Smooth muscle cell (in vitro differentiated cells): Measurements from ENCODE around the gene ICAM1. TPM values are rescaled to one million over a fixed set of nuclear protein-coding genes. Genes with fewer than 3 reads are reported as not detected.

Source experiments
- DNase-seq: peaks from one replicate; lab custom pipeline; 2025; ENCODE audit not compliant: unreplicated experiment; lab: John Stamatoyannopoulos, UW
- H2AFZ ChIP-seq: fragments of 200-600 bp; sonication (generic); 2 replicates; pipeline ENCODE4 v1.6.0; 2016; ENCODE audit warnings: antibody characterized with exemption, low read depth, mild to moderate bottlenecking
- H3F3A ChIP-seq: fragments of 200-600 bp; sonication (generic); 2 replicates; pipeline ENCODE4 v1.6.0; 2017; ENCODE audit warnings: antibody characterized with exemption, low read depth
- H3K27ac ChIP-seq: fragments of 200-600 bp; sonication (generic); 2 replicates; pipeline ENCODE4 v1.5.1; 2016; ENCODE audit warnings: low read depth, mild to moderate bottlenecking
- H3K27me3 ChIP-seq: fragments of 200-600 bp; sonication (generic); 2 replicates; pipeline ENCODE4 v1.6.1; 2016; ENCODE audit warnings: low read depth, mild to moderate bottlenecking
- H3K36me3 ChIP-seq: fragments of 200-600 bp; sonication (generic); 2 replicates; pipeline ENCODE4 v1.5.1; 2016; ENCODE audit warnings: low read depth
- H3K4me1 ChIP-seq: fragments of 200-600 bp; sonication (generic); 2 replicates; pipeline ENCODE4 v1.5.1; 2016; ENCODE audit warnings: low read depth
- H3K4me2 ChIP-seq: fragments of 200-600 bp; sonication (generic); 2 replicates; pipeline ENCODE4 v1.6.0; 2016; ENCODE audit warnings: mild to moderate bottlenecking
- H3K4me3 ChIP-seq: fragments of 200-600 bp; sonication (generic); 2 replicates; pipeline ENCODE4 v1.5.1; 2016; ENCODE audit warnings: mild to moderate bottlenecking
- H3K79me2 ChIP-seq: fragments of 200-600 bp; sonication (generic); 2 replicates; pipeline ENCODE4 v1.6.0; 2016; ENCODE audit warnings: low read depth, mild to moderate bottlenecking
- H3K9ac ChIP-seq: fragments of 200-600 bp; sonication (generic); 2 replicates; pipeline ENCODE4 v1.6.0; 2016; ENCODE audit warnings: low read depth
- H3K9me3 ChIP-seq: fragments of 200-600 bp; sonication (generic); replicated peaks from 2 replicates; pipeline ENCODE4 v1.5.1; 2016; ENCODE audit warnings: low read depth
- H4K20me1 ChIP-seq: fragments of 200-600 bp; sonication (generic); 2 replicates; pipeline ENCODE4 v1.6.0; 2016; ENCODE audit warnings: low read depth
- WGBS: methylation state at CpG from one replicate; pipeline ENCODE4 v1.1.7; 2016; ENCODE audit warnings: low lambda C conversion rate; 5-methylcytosine and 5-hydroxymethylcytosine counted together
- polyA plus RNA-seq: library from polyadenylated mRNA; unstranded; fragments of >200 nt; fragmentation: Nextera tagmentation; extraction: Ambion mirVana; gene quantifications from 2 replicates; pipeline ENCODE4 v1.2.1, GENCODE V29; 2016
- total RNA-seq: library from RNA; depleted of rRNA; stranded (reverse); fragments of >200 nt; gene quantifications from 2 replicates; pipeline ENCODE4 v1.2.3, GENCODE V29; 2014
- TF ChIP-seq, protein P1 (sequence below): fragments of 200-600 bp; sonication (generic); IDR thresholded peaks from 2 replicates; pipeline ENCODE4 v1.5.1; 2017; ENCODE audit warnings: borderline replicate concordance, mild to moderate bottlenecking, antibody characterized with exemption; ENCODE audit not compliant: insufficient read depth, poor library complexity, severe bottlenecking

The ICAM1 gene
- total and polyA plus RNA-seq, 2 experiments from 2014 or later = 4.6 to 9.2 TPM

DNA sequence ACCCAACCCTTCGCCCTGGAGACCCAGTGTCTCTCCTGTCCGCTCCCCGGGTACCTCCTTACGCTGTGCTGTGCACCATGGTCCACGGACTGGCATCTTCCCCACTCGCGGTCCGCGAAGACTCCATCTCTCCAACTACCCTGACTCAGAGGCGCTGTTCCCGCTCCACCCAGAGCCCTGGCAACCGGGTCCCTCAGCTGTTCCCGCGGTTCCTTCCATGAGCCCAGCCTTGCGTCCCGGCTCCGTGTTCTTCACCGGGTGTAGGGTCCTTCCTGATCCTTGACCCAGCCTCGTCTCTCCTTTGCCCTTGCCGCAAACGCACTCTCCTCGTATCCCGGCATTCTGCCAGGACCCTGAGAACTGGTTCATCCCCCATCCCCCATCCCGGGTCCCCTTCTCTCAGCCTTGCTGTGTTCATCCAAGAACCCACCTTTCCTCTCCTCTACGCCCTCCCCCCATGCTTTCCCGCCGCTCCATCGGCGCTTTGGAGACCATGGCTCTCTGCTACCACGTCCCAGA, 19.5 kb downstream of the ICAM1 start:
- DNase-seq = no peak
- WGBS = 5% methylated on average over 26 of the region's 30 CpGs
- H3K36me3 ChIP-seq = no peaks in the 10 kb centered on the region
- H3F3A ChIP-seq = no peaks in the 10 kb centered on the region
- H4K20me1 ChIP-seq = no peaks in the 10 kb centered on the region
- H3K4me1 ChIP-seq = peaks cover 37% of the 10 kb centered on the region
- peak overlapping the region; percentile 41 for H3K4me3 ChIP-seq
- H3K4me2 ChIP-seq = peak overlapping the region; percentile 89
- no peak overlapping the region for H3K27ac ChIP-seq
- TF ChIP-seq, protein P1, sequence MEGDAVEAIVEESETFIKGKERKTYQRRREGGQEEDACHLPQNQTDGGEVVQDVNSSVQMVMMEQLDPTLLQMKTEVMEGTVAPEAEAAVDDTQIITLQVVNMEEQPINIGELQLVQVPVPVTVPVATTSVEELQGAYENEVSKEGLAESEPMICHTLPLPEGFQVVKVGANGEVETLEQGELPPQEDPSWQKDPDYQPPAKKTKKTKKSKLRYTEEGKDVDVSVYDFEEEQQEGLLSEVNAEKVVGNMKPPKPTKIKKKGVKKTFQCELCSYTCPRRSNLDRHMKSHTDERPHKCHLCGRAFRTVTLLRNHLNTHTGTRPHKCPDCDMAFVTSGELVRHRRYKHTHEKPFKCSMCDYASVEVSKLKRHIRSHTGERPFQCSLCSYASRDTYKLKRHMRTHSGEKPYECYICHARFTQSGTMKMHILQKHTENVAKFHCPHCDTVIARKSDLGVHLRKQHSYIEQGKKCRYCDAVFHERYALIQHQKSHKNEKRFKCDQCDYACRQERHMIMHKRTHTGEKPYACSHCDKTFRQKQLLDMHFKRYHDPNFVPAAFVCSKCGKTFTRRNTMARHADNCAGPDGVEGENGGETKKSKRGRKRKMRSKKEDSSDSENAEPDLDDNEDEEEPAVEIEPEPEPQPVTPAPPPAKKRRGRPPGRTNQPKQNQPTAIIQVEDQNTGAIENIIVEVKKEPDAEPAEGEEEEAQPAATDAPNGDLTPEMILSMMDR = no peak
- H3K9ac ChIP-seq = no peak overlapping the region
- no peaks in the 10 kb centered on the region for H3K79me2 ChIP-seq
- no peak overlapping the region for H2AFZ ChIP-seq
- H3K27me3 ChIP-seq = peaks cover 89% of the 10 kb centered on the region
- H3K9me3 ChIP-seq = no peaks in the 10 kb centered on the region

DNA sequence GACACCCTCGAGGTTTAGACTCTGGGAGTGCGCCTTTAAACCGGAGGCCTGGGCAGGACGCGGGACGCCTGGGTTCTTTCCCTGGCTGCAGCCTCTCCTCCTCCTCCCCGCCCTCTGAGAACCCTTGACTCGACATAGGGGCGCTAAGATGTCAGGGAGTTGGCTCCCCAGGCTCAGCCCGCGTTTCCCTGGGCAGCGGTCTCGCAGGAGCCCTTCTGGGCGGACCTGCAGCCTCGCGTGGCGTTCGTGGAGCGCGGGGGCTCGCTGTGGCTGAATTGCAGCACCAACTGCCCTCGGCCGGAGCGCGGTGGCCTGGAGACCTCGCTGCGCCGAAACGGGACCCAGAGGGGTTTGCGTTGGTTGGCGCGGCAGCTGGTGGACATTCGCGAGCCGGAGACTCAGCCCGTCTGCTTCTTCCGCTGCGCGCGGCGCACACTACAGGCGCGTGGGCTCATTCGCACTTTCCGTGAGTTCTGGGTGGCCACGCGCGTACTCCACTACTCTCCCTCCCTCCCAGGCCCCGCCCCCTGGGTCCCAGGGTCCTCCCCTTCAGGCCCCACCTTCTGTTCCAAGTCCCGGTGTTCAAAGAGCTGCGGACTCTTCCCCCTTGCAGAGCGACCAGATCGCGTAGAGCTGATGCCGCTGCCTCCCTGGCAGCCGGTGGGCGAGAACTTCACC, 20.1 kb downstream of the ICAM1 start:
- Histone ChIP-seq H3K27ac (no peak overlapping the region), H2AFZ (no peak overlapping the region), H4K20me1 (no peaks in the 10 kb centered on the region), H3K9me3 (no peaks in the 10 kb centered on the region), H3K9ac (no peak overlapping the region), H3K27me3 (peaks cover 95% of the 10 kb centered on the region), H3K79me2 (no peaks in the 10 kb centered on the region), H3K4me1 (peaks cover 41% of the 10 kb centered on the region), H3K4me3 (peak overlapping the region; percentile 41), H3K4me2 (peak overlapping the region; percentile 89), H3F3A (no peaks in the 10 kb centered on the region), H3K36me3 (no peaks in the 10 kb centered on the region)
- no peak for DNase-seq
- 3% methylated on average over 48 of the region's 57 CpGs for WGBS
- TF ChIP-seq, protein P1 = no peak

DNA sequence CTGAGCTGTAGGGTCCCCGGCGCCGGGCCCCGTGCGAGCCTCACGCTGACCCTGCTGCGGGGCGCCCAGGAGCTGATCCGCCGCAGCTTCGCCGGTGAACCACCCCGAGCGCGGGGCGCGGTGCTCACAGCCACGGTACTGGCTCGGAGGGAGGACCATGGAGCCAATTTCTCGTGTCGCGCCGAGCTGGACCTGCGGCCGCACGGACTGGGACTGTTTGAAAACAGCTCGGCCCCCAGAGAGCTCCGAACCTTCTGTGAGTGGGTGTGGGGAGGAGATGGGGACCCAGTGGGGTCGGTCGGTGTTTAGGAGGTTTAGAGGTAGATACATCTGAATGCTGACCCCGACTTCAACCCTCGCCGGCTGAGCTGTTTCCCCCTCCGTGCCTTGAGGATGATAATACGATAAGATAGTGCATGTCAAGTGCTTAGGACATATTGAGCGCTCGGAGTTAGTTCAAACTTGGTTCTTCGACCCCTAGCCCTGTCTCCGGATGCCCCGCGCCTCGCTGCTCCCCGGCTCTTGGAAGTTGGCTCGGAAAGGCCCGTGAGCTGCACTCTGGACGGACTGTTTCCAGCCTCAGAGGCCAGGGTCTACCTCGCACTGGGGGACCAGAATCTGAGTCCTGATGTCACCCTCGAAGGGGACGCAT, 20.8 kb downstream of the ICAM1 start:
- no peak overlapping the region for H2AFZ ChIP-seq
- H3K27ac ChIP-seq = no peak overlapping the region
- H3K79me2 ChIP-seq = no peaks in the 10 kb centered on the region
- H3K36me3 ChIP-seq = no peaks in the 10 kb centered on the region
- TF ChIP-seq, protein P1 = no peak
- no peak for DNase-seq
- no peak overlapping the region for H3K9ac ChIP-seq
- H3K4me3 ChIP-seq = peak overlapping the region; percentile 41
- peaks cover 100% of the 10 kb centered on the region for H3K27me3 ChIP-seq
- no peaks in the 10 kb centered on the region for H3K9me3 ChIP-seq
- H3K4me1 ChIP-seq = peaks cover 39% of the 10 kb centered on the region
- H4K20me1 ChIP-seq = no peaks in the 10 kb centered on the region
- peak overlapping the region; percentile 89 for H3K4me2 ChIP-seq
- H3F3A ChIP-seq = no peaks in the 10 kb centered on the region
- 8% methylated on average over 49 of the region's 49 CpGs for WGBS
